Measurements from ENCODE around the gene PDE4D. TPM values are rescaled to one million over a fixed set of nuclear protein-coding genes. Genes with fewer than 3 reads are reported as not detected.
A peak's percentile ranks its signal among the peaks of the same experiment; 100 is the strongest.

The PDE4D gene
- total and polyA plus RNA-seq, 2 donors (not counting 1 experiment from before 2014, with no cell fraction given), result 14.9 to 171 TPM

DNA sequence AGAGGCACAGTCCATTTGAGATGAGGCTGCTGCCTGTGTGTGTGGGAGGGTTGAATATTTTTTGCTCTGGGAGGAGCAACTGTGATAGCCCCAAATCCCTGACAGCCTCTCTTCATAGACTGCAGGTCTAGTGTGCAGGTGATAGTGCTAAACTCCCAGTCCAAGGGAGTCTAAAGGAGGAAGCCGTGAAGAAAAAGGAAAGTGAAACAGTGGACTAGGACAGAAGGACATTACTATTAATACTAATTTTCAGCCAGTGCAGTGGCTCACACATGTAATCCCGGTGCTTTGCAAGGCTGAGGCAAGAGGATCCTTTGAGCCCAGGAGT lies 295.0 kb downstream of the PDE4D start:
- H3K27me3 Mint-ChIP-seq, result no peaks in the 10 kb centered on the region
- H3K9ac ChIP-seq (ENCODE audit: low read length), result peak overlapping the region; percentile 37
- H3K27ac Mint-ChIP-seq, result no peak overlapping the region
- peak overlapping the region; percentile 32 for H2AFZ ChIP-seq (ENCODE audit: insufficient read depth, low read depth, low read length, poor library complexity, severe bottlenecking)
- ATAC-seq (ENCODE audit: low read depth) (no peak), DNase-seq (no peak)
- no peak overlapping the region for H3K27ac ChIP-seq (ENCODE audit: low read length in 2 of 2)
- H3K9me3 ChIP-seq (ENCODE audit: control extremely low read depth in 1 of 3, control insufficient read depth in 2 of 3, insufficient read depth in 1 of 3, low read length in 2 of 3), result no peaks in the 10 kb centered on the region
- H3K36me3 ChIP-seq (replicated peaks in 1 of 2; ENCODE audit: control extremely low read depth in 1 of 2, control insufficient read depth in 1 of 2, extremely low read depth in 1 of 2, insufficient read depth in 2 of 2, low read length in 1 of 2), result no peaks in the 10 kb centered on the region
- ChIA-PET POLR2A (no interaction called here), CTCF (interaction anchor here (0.7 kb wide), 1 partner anchor 61 kb away, joined by 3 read pairs; no protein-coding TSS in a partner anchor)
- H3K27me3 ChIP-seq (replicated peaks in 1 of 4; ENCODE audit: control extremely low read depth in 1 of 4, control insufficient read depth in 3 of 4, insufficient read depth in 4 of 4, low read length in 3 of 4), result no peaks in the 10 kb centered on the region
- peak overlapping the region; percentile 64 for H3K4me2 ChIP-seq (replicated peaks; ENCODE audit: low read depth, low read length, poor library complexity, severe bottlenecking)
- no peaks in the 10 kb centered on the region for H4K20me1 ChIP-seq (ENCODE audit: control insufficient read depth, insufficient read depth, low read length, poor library complexity, severe bottlenecking)
- 0% methylated on average over 1 of the region's 2 CpGs for WGBS (ENCODE audit: insufficient coverage)
- peaks cover 6 to 10% of the 10 kb centered on the region in 2 donors for H3K4me1 ChIP-seq (ENCODE audit: control insufficient read depth in 2 of 2, insufficient read depth in 2 of 2, low read length in 2 of 2)
- intact Hi-C loops (cut with micrococcal nuclease), result no loop called here
- H3K79me2 ChIP-seq (ENCODE audit: control insufficient read depth, insufficient read depth, low read length), result no peaks in the 10 kb centered on the region
- H3K4me3 Mint-ChIP-seq, result peak overlapping the region; percentile 48
- no peaks in the 10 kb centered on the region for H3K9me3 Mint-ChIP-seq (ENCODE audit: insufficient read depth)
- peaks cover 28% of the 10 kb centered on the region for H3K4me1 Mint-ChIP-seq
- H3K4me3 ChIP-seq (ENCODE audit: control extremely low read depth in 1 of 5, extremely low read depth in 1 of 5, insufficient read depth in 1 of 5, low read depth in 2 of 5, low read length in 4 of 5), result peak overlapping the region in 2 of 5 experiments; percentile 22 to 25
- TF ChIP-seq, protein P1, sequence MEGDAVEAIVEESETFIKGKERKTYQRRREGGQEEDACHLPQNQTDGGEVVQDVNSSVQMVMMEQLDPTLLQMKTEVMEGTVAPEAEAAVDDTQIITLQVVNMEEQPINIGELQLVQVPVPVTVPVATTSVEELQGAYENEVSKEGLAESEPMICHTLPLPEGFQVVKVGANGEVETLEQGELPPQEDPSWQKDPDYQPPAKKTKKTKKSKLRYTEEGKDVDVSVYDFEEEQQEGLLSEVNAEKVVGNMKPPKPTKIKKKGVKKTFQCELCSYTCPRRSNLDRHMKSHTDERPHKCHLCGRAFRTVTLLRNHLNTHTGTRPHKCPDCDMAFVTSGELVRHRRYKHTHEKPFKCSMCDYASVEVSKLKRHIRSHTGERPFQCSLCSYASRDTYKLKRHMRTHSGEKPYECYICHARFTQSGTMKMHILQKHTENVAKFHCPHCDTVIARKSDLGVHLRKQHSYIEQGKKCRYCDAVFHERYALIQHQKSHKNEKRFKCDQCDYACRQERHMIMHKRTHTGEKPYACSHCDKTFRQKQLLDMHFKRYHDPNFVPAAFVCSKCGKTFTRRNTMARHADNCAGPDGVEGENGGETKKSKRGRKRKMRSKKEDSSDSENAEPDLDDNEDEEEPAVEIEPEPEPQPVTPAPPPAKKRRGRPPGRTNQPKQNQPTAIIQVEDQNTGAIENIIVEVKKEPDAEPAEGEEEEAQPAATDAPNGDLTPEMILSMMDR (IDR thresholded peaks at IDR 0.05), result no peak
- TF ChIP-seq EZH2 (IDR thresholded peaks at IDR 0.05; ENCODE audit: borderline replicate concordance, insufficient read depth, low read depth, low read length, poor library complexity, severe bottlenecking), result no peak

DNA sequence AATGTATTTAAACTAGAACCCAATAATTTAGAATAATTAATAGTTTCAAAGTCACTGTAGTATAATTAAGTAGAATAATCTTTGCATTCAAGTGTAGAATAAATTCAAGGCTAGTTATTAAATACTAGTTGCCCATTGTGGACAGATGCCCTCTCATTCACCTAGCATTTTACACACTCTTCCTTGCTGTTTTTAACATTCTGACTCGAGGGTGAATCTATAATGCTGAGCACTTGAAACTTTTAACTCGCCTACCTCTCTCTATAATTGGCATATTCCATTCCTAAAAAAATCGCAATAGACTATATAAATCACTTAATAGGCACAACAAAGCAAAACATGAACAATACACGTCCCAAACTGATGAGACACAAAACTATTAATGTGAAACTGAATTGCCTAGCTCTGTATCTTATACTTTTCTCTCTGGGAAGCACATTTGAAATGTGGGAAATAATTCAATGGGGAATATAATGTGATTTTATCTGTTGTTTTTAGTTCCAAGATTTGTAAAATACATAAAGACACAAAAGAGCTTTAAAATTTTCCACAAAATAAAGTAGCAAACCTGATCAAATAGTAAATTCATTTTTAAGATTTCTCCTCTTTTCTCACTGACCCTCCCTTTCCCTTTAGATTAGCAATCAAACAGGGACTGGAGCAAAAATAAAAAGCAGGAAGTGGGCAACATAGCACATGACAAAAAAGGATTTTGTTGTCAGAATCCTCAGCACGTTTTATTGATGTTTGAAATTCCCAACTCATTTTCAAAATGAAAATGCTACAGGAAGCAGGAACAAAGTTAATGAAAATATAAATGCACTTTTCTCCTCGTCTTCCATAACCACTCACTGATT lies 295.6 kb downstream of the PDE4D start:
- Histone ChIP-seq H3K9ac (ENCODE audit: low read length) (peak overlapping the region; percentile 37), H3K27ac (ENCODE audit: low read length in 2 of 2) (no peak overlapping the region), H3K4me3 (ENCODE audit: control extremely low read depth in 1 of 5, extremely low read depth in 1 of 5, insufficient read depth in 1 of 5, low read depth in 2 of 5, low read length in 4 of 5) (peak overlapping the region in 2 of 5 experiments; percentile 22 to 25), H3K36me3 (replicated peaks in 1 of 2; ENCODE audit: control extremely low read depth in 1 of 2, control insufficient read depth in 1 of 2, extremely low read depth in 1 of 2, insufficient read depth in 2 of 2, low read length in 1 of 2) (no peaks in the 10 kb centered on the region), H3K79me2 (ENCODE audit: control insufficient read depth, insufficient read depth, low read length) (no peaks in the 10 kb centered on the region), H3K4me1 (ENCODE audit: control insufficient read depth in 2 of 2, insufficient read depth in 2 of 2, low read length in 2 of 2) (peaks cover 6 to 10% of the 10 kb centered on the region in 2 donors), H3K27me3 (replicated peaks in 1 of 4; ENCODE audit: control extremely low read depth in 1 of 4, control insufficient read depth in 3 of 4, insufficient read depth in 4 of 4, low read length in 3 of 4) (no peaks in the 10 kb centered on the region), H2AFZ (ENCODE audit: insufficient read depth, low read depth, low read length, poor library complexity, severe bottlenecking) (peak overlapping the region; percentile 32), H3K4me2 (replicated peaks; ENCODE audit: low read depth, low read length, poor library complexity, severe bottlenecking) (peak overlapping the region; percentile 64), H3K9me3 (ENCODE audit: control extremely low read depth in 1 of 3, control insufficient read depth in 2 of 3, insufficient read depth in 1 of 3, low read length in 2 of 3) (no peaks in the 10 kb centered on the region), H4K20me1 (ENCODE audit: control insufficient read depth, insufficient read depth, low read length, poor library complexity, severe bottlenecking) (no peaks in the 10 kb centered on the region)
- CTCF ChIA-PET, result interaction anchor here (0.7 kb wide), 1 partner anchor 62 kb away, joined by 3 read pairs; no protein-coding TSS in a partner anchor
- DNase-seq, result no peak
- POLR2A ChIA-PET, result no interaction called here
- Mint-ChIP-seq H3K27me3 (no peaks in the 10 kb centered on the region), H3K27ac (no peak overlapping the region), H3K4me1 (peaks cover 31% of the 10 kb centered on the region), H3K4me3 (peak overlapping the region; percentile 48), H3K9me3 (ENCODE audit: insufficient read depth) (no peaks in the 10 kb centered on the region)
- 100% methylated on average over 1 of the region's 6 CpGs for WGBS (ENCODE audit: insufficient coverage)
- TF ChIP-seq, protein P1 (IDR thresholded peaks at IDR 0.05), result no peak
- intact Hi-C loops (cut with micrococcal nuclease), result no loop called here
- no peak for ATAC-seq (ENCODE audit: low read depth)
